Measurements from ENCODE around the gene VSTM4. TPM values are rescaled to one million over a fixed set of nuclear protein-coding genes. Genes with fewer than 3 reads are reported as not detected.

Gene VSTM4
- total RNA-seq, 1 experiment from 2014 or later: not detected

DNA sequence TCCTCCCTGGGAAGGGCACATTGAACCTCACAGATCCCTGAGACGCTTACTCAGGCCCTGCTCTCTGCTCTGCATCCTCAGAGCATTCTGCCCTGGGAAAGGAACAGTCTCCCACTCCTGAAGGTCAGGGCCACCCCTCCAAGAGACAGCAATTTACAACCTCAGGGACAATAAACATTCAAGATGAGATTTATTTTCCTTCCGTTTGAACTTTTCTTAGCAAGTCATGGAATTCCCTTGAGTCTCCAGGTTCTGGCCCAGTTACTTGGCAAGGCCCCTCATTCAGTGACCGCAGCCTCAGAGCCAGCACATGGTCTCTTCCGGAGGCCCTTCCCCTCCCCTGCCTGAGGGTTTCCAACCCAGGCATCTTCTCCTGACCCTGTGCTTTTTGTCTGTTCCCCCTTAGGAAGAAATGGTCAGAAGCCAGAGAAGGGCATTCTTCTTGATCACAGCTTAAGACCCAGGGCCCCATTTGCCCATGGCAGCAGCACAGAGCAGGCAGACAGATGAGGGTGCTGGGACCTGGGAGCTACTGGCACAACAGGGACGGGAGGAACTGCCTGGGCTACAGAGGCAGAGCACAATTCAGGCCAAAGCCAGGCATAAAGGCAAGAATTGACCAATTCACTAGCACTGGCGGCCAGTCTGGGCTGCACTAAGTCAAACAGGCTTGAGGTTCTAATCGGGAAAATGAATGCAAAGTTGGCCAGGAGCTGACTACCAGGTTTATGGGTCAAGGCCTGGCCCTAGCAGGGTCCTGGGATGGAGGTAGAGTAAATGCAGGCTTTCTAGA lies 56.7 kb downstream of the VSTM4 start:
- no peaks in the 10 kb centered on the region for H3F3A ChIP-seq (ENCODE audit: insufficient read depth, low read depth)
- no peaks in the 10 kb centered on the region for H3K79me2 ChIP-seq (ENCODE audit: low read depth)
- ChIA-PET CTCF (no interaction called here), POLR2A (ENCODE audit: unreplicated experiment) (no interaction called here)
- no peak overlapping the region for H2AFZ ChIP-seq
- no peaks in the 10 kb centered on the region for H3K36me3 ChIP-seq (ENCODE audit: low read depth)
- no peak for TF ChIP-seq EZH2 (IDR thresholded peaks at IDR 0.05; ENCODE audit: low read depth)
- TF ChIP-seq, protein P1, sequence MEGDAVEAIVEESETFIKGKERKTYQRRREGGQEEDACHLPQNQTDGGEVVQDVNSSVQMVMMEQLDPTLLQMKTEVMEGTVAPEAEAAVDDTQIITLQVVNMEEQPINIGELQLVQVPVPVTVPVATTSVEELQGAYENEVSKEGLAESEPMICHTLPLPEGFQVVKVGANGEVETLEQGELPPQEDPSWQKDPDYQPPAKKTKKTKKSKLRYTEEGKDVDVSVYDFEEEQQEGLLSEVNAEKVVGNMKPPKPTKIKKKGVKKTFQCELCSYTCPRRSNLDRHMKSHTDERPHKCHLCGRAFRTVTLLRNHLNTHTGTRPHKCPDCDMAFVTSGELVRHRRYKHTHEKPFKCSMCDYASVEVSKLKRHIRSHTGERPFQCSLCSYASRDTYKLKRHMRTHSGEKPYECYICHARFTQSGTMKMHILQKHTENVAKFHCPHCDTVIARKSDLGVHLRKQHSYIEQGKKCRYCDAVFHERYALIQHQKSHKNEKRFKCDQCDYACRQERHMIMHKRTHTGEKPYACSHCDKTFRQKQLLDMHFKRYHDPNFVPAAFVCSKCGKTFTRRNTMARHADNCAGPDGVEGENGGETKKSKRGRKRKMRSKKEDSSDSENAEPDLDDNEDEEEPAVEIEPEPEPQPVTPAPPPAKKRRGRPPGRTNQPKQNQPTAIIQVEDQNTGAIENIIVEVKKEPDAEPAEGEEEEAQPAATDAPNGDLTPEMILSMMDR (conservative IDR thresholded peaks at IDR 0.05): no peak
- DNase-seq: no peak
- no peak overlapping the region for H3K4me3 ChIP-seq
- no peak overlapping the region for H3K4me2 ChIP-seq
- H3K27me3 ChIP-seq (ENCODE audit: insufficient read depth, low read depth): peaks cover 31% of the 10 kb centered on the region; the same call in 1 of the 2 replicates
- H3K27ac ChIP-seq: no peak overlapping the region
- H3K4me1 ChIP-seq (replicated peaks; ENCODE audit: insufficient read depth): no peaks in the 10 kb centered on the region
- intact Hi-C loops (cut with micrococcal nuclease; ENCODE audit: unreplicated experiment): no loop called here
- H3K9me3 ChIP-seq (ENCODE audit: insufficient read depth, low read depth): no peaks in the 10 kb centered on the region
- no TSS peak for BruUV-seq (replicated peaks)
- H3K9me2 ChIP-seq (ENCODE audit: insufficient read depth): no peaks in the 10 kb centered on the region
- no peaks in the 10 kb centered on the region for H4K20me1 ChIP-seq (ENCODE audit: insufficient read depth)

DNA sequence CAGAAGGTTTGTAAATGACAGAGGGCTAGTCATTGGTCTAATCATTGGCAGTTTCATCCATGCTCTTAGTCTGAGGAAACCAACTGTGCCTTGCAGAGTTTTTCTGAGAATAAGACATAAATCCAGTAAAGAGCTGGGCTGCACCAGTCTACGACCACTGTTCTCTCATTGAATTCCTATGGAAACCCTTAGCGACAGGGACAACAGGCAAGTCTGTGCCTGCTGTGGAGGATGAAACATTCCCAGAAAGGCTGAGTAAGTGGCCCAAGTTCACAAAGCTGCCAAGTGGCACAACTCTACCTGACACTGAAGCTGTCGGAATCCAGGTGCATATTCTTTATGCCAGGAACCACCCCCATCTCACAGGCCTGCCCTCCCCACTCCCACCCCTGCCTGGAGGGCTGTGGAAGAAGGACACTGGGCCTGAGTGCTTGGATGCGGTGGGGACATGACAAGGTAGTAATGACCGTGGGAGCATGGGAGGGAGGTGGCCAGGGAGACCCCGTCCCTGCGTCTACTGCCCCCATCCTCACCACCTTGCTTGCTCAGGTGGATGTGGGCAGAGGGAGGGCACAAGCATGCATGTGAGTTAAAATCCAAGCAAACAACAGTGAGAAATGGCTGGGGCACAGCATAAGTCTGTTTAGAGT lies 58.0 kb downstream of the VSTM4 start:
- no peak for DNase-seq
- Histone ChIP-seq H3K4me2 (no peak overlapping the region), H3K79me2 (ENCODE audit: low read depth) (no peaks in the 10 kb centered on the region), H3K9me2 (ENCODE audit: insufficient read depth) (no peaks in the 10 kb centered on the region), H3K4me3 (no peak overlapping the region), H3K27ac (no peak overlapping the region), H2AFZ (no peak overlapping the region), H3F3A (ENCODE audit: insufficient read depth, low read depth) (no peaks in the 10 kb centered on the region), H4K20me1 (ENCODE audit: insufficient read depth) (no peaks in the 10 kb centered on the region), H3K36me3 (ENCODE audit: low read depth) (no peaks in the 10 kb centered on the region), H3K9me3 (ENCODE audit: insufficient read depth, low read depth) (no peaks in the 10 kb centered on the region), H3K27me3 (ENCODE audit: insufficient read depth, low read depth) (peaks cover 31% of the 10 kb centered on the region; the same call in 1 of the 2 replicates), H3K4me1 (replicated peaks; ENCODE audit: insufficient read depth) (no peaks in the 10 kb centered on the region)
- BruUV-seq (replicated peaks): no TSS peak
- no peak for TF ChIP-seq EZH2 (IDR thresholded peaks at IDR 0.05; ENCODE audit: low read depth)
- TF ChIP-seq, protein P1 (conservative IDR thresholded peaks at IDR 0.05): no peak
- intact Hi-C loops (cut with micrococcal nuclease; ENCODE audit: unreplicated experiment): no loop called here
- ChIA-PET CTCF (no interaction called here), POLR2A (ENCODE audit: unreplicated experiment) (no interaction called here)

DNA sequence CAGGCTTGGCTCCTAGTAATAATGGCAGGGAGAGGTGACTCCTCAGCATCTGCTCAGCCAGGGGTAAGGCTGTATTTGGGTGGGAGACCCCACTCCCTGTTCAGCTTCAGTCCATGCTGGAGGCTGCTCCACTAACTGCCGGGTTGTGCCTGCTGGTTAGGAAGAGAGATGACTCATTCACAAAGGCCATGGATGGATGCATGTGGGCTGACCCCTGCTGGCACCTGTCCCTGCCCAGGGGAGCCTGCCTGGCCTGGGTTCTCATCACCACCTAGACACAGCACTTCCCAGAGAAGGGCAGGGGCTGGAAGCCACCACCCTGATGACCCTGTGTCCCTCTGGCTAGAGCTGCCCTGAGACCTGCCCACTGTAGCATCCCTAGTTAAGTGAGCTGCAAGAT lies 59.0 kb downstream of the VSTM4 start:
- Histone ChIP-seq H3F3A (ENCODE audit: insufficient read depth, low read depth) (no peaks in the 10 kb centered on the region), H2AFZ (no peak overlapping the region), H3K4me2 (no peak overlapping the region), H3K27me3 (ENCODE audit: insufficient read depth, low read depth) (peaks cover 34% of the 10 kb centered on the region; the same call in 1 of the 2 replicates), H3K27ac (no peak overlapping the region), H4K20me1 (ENCODE audit: insufficient read depth) (no peaks in the 10 kb centered on the region), H3K4me1 (replicated peaks; ENCODE audit: insufficient read depth) (no peaks in the 10 kb centered on the region), H3K9me2 (ENCODE audit: insufficient read depth) (no peaks in the 10 kb centered on the region), H3K36me3 (ENCODE audit: low read depth) (no peaks in the 10 kb centered on the region), H3K79me2 (ENCODE audit: low read depth) (no peaks in the 10 kb centered on the region), H3K4me3 (no peak overlapping the region), H3K9me3 (ENCODE audit: insufficient read depth, low read depth) (no peaks in the 10 kb centered on the region)
- ChIA-PET POLR2A (ENCODE audit: unreplicated experiment) (no interaction called here), CTCF (no interaction called here)
- BruUV-seq (replicated peaks): no TSS peak
- intact Hi-C loops (cut with micrococcal nuclease; ENCODE audit: unreplicated experiment): no loop called here
- TF ChIP-seq EZH2 (IDR thresholded peaks at IDR 0.05; ENCODE audit: low read depth): no peak
- TF ChIP-seq, protein P1 (conservative IDR thresholded peaks at IDR 0.05): no peak
- no peak for DNase-seq

Data from PC-9 (cell line).